GM19035 (cell line): ENCODE measurements around the gene ELP4.

Experiments used
- ATAC-seq: cut with Tn5 transposase; IDR thresholded peaks from one replicate; pipeline ENCODE4 v1.9.1; 2021; ENCODE audit not compliant: unreplicated experiment

The ELP4 gene

GRCh38 chr11:31808721-31809540 lies 299.4 kb downstream of the ELP4 start:
- no peak for ATAC-seq

DNA sequence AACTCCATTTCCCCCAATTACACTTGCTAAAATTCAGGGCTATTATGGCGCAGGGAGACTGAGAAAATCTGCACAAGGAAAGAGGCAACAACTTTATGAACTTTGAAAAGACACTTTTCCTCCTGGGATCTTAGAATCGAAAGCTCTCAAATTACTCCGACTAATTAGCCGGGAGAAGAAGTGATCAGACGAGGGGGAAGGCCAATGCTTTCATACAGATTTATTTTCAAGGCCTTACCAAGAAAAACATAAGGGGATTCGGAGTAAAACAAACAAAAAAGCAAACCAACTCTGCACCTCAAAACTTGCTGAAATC lies 299.9 kb downstream of the ELP4 start:
- no peak for ATAC-seq

DNA sequence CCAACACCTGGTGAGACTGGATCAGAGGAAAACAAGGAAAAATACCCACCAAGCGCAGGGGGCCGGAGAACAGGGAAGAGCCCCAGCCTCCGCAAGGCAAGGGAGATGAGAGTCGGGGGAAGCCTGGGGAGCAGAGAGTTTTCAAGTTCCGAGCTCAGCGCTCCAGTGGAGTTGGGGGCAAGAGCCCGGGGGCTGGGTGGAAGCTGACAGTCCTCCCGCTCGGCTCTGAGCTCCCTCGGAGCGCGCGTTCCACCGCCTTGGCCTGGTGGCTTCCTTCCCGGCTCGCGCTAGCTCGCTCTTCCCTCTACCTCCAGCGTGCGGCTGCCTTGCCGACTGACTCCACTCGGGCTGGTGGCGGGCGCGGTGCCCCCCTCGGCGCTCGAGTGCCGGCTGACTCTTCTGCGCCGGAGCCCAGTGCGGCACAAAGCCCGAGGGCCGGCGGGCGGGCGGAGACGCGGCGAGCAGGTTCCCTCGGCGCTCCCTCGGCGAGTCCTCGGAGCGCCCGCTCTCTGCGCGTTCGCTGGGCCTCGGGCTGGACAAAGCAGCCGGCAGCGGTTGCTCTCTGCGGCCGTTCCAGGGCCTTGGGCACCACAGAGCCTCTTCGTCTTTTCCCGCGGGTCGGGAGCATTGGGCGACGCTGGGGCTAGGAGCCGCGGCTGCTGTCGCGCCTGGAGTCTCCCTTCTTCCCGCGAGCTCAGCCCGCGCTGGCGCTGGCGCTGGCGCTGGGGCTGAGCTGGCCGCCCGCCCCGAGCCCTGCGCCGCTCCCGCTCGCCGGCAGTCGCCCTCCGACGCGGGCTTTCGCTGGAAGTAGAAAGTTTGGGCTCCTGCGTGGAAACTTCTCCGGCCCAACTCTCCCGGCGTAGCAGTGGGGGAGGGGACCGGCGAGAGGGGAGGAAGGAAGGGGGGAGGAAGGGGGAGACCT lies 300.6 kb downstream of the ELP4 start:
- ATAC-seq, result no peak

GRCh38 chr11:31810779-31811647 lies 301.4 kb downstream of the ELP4 start, which contains the start of gene PAX6:
Gene PAX6 (minus strand): TSS chr11:31811322. CDS start chr11:31806411, 4,911 bp downstream.
- ATAC-seq, result peak; percentile 67

GRCh38 chr11:31812383-31813381 lies 303.1 kb downstream of the ELP4 start:
- no peak for ATAC-seq

DNA sequence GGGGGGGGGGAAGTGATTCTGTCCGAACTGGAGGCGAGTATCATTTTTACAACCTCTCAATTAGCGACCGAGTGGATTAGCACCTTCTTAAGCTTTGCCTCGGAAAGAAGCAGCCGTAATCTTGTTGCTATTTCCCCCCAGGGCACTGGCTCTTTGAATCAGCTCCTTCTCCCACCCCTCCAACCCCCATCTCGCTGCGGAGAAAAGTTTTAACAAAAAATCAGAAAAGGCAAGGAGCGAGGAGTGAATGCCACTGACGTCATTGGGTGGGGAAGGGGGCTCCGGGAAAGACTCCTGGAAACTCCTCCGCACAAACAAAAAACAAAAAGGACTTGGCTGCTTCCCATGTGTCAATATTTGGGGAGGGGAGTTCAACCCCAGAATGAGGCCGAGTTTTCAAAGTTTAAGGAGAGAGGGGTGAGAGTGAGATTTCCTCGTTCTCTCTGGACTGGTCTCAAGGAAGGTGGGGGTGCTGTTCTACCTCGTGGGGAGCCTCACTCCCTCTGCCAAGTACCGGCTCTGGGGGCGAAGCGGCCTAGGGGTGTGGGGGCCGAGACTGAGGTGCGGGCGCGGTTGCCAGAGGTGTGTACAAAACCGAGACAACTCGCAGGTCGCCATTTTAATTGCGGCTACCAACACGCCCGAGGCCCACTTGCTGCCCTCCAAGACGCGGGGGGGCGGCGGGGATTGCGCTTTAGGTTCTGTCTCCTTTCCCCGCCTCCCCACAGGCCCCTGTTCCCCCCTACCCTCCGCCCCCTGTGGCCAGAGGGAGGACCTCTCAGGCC lies 304.0 kb downstream of the ELP4 start:
- no peak for ATAC-seq

- ATAC-seq, result no peak
Observed at GRCh38 chr11:31814176-31814868, 304.8 kb downstream of the ELP4 start.

DNA sequence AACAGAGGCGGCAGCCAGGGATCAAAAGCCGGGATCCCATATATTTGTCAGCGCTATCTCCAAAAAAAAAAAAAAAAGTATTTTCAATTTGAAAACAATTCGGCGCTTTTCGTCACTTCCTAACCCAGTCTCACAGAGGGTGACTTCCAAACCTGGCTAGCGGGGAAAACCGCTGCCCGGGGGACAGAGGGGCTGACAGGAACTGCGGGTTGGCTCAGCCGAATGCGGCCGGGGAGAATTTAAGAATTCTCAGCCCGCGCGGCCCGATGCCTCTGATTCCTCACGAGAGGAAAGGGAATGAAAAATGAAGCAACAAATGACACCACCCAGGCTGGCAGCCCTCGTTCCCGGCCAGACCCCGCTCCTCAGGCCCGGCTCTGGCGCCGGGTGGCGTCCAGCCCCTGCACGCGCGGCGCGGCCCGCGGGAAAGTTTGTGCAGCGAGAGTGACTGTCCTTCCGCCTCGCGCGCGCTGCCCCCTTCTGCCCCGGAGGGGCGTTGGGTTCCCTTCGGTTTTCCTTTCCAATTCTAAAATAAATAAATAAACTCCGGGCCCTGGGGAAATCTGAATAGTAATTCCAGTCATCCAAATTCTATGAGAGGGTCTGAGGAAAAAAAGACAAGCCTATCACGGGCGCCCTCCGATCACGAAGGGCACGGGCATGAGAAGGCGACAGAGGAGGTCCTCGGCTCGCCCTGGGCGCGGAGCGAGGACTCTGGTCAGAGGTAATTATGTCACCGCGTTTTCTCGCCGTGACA lies 306.3 kb downstream of the ELP4 start:
- ATAC-seq, result no peak

GRCh38 chr11:31816468-31817053 lies 307.0 kb downstream of the ELP4 start:
- ATAC-seq, result no peak

DNA sequence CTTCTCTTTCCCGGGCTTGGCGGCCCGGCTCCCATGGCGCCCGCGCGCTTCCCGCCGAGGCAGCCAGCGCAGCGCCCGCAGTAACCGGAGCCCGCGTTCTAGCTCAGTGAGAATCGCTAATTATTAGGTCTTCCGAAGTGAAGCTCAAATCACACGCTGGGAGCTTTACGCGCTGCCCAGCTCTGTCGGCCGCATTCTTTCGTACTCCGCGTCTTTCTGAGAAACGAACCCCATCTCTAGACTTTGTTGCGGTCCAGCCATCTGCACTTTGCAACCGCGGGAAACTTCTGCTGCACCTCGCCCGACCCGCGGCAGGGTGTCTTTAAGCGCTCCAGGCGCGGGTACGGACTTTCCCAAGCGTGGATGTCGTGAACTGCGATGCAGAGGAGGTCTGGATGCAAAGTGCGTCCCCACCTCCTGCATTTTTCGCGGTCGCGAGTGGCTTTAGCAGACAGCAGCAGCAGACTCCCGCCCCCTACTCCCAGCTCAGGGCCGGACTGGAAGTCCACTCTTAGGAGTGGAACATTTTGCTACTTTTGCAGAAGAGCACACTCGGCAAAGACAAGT lies 307.6 kb downstream of the ELP4 start:
- ATAC-seq, result no peak

DNA sequence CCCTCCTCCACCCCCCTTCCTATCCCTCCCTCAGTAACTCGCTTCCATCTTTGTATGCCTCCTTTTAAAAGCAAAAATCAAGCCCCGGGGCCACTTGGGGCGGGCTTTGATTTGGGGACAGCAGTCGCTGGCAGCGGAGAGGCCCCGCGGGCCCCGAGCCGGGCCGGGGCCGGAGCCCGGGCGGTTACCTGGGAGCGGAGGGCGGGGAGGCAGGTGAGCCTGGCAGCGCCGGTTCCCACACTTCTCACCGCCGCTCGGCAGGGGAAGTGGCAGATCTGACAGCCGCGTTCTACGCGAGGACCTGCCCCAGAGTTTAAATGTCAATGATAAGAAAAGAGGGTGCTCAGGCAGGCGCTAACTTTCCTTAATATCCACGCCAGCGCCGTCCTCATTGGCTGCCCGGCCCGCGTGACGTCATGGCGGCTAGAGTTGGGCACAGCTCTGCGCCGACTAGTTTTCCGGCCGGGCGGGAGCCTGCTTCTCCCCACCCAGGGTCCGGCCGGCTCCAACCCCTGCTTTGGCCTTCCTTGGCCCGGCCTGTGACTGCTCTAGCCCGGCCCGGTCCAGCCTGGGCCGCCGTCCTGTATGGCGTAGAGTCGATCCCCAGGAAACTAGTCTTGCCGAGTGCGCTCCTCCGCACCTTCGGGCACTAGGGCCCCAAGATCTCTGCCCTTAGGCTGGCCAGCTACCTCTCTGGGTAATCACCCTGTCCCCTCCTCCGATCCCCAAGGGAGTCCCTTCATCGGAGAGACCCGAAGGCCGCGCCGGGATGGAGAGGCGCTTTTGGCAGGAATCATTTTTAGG lies 308.3 kb downstream of the ELP4 start:
- no peak for ATAC-seq

DNA sequence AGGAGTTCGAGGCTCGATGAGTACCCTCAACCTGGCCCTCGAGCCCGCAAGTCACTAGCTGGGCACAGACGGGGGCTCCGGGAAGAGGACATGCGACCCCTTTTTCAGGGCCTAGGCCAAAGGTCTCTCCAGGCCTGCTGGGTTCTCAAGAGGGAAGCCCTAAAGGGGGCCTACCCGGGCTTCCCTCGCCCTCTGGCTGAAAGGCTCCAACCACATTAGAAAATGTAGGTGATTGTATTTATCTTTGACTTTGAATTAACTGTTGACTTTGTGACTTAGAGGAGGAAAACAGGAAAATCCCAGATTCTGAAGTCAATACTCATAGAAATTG lies 308.8 kb downstream of the ELP4 start:
- no peak for ATAC-seq

DNA sequence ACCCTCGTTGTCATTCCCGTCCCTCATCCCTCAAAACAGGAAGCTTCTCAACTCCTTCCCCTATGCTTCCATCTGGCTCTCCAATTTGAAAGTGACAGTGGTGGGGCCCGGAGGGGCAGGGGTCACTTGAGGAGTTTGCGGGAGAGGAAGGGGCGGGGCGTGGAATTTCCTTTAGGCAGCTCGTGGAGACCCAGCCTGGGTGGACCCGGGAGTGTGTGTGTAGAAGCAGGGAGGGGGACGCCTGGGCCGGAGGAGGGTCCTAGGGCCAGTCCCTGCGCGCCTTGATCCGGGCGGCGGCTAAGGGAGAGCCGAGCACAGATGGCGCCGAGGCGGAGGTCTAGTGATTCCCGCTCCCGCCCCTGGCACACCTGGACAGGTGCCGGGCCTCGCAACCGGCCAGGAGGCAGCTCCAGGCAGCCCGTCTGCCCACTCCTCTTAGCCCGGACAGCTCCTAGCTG lies 309.3 kb downstream of the ELP4 start:
- ATAC-seq, result no peak

- ATAC-seq, result no peak
Observed at GRCh38 chr11:31819621-31820437, 310.3 kb downstream of the ELP4 start.

- ATAC-seq, result no peak
Observed at GRCh38 chr11:31820438-31820818, 310.9 kb downstream of the ELP4 start.
